Pulmonary artery endothelial cell (primary cell): Measurements from ENCODE around the gene LRRC27. TPM values are rescaled to one million over a fixed set of nuclear protein-coding genes. Genes with fewer than 3 reads are reported as not detected.

Source experiments
- DNase-seq: peaks from one replicate; pipeline ENCODE4 v3.0.0-alpha.2; 2011; ENCODE audit warnings: low read depth, low spot score
- total RNA-seq: library from RNA; depleted of rRNA; stranded (reverse); fragments of >200 nt; gene quantifications from 2 replicates; pipeline ENCODE4 v1.2.3, GENCODE V29; 2014

LRRC27 gene
- total RNA-seq, 1 donor from 2014 or later: 9.3 TPM

GRCh38 chr10:132301371-132302330, 30.3 kb upstream of the LRRC27 start:
- no peak for DNase-seq

GRCh38 chr10:132302421-132303310, 29.3 kb upstream of the LRRC27 start:
- no peak for DNase-seq

GRCh38 chr10:132303361-132304115, 28.5 kb upstream of the LRRC27 start:
- DNase-seq: no peak

- DNase-seq: no peak
These were observed 27.1 kb upstream of the LRRC27 start for GRCh38 chr10:132304756-132305509.

- DNase-seq: no peak
These were observed 26.2 kb upstream of the LRRC27 start for GRCh38 chr10:132305654-132306342.

GRCh38 chr10:132306343-132306685, 25.7 kb upstream of the LRRC27 start:
- DNase-seq: no peak

- no peak for DNase-seq
These were observed 24.9 kb upstream of the LRRC27 start for GRCh38 chr10:132306864-132307751.

- DNase-seq: peak; percentile 57
These were observed 24.0 kb upstream of the LRRC27 start, which contains the start of gene STK32C for GRCh38 chr10:132307823-132308586. Gene STK32C (minus strand): TSS chr10:132307950. CDS start chr10:132307833, 117 bp downstream.

GRCh38 chr10:132308587-132309470, 23.2 kb upstream of the LRRC27 start:
- no peak for DNase-seq

GRCh38 chr10:132309471-132309865, 22.5 kb upstream of the LRRC27 start:
- DNase-seq: no peak

- no peak for DNase-seq
These were observed 22.0 kb upstream of the LRRC27 start for GRCh38 chr10:132309879-132310591.

GRCh38 chr10:132310701-132311337, 21.2 kb upstream of the LRRC27 start:
- no peak for DNase-seq

- DNase-seq: no peak
These were observed 20.6 kb upstream of the LRRC27 start for GRCh38 chr10:132311338-132311939.

- no peak for DNase-seq
These were observed 18.7 kb upstream of the LRRC27 start for GRCh38 chr10:132313305-132313704.

GRCh38 chr10:132313865-132314264, 18.1 kb upstream of the LRRC27 start:
- no peak for DNase-seq

- no peak for DNase-seq
These were observed 17.7 kb upstream of the LRRC27 start for GRCh38 chr10:132314336-132314735.
